Dendritic cell treated with granulocyte-macrophage colony-stimulating factor and Interleukin-4, amounts not matched to agents 40 ng/mL and 50 ng/mL, for 4 days (primary cell): ENCODE measurements around the gene THBS2.
"Not testable (repeated sequence)": the region's sequence is repeated elsewhere in the genome, so short reads cannot be mapped to it uniquely, and the experiment has no call there.

Experiments
- H3K27ac Mint-ChIP-seq: one replicate; pipeline ENCODE4 v1.8.0; 2022; ENCODE audit warnings: mild to moderate bottlenecking, mixed read lengths
- H3K27me3 Mint-ChIP-seq: one replicate; pipeline ENCODE4 v1.8.0; 2022; ENCODE audit warnings: mild to moderate bottlenecking, mixed read lengths
- H3K36me3 Mint-ChIP-seq: one replicate; pipeline ENCODE4 v1.8.0; 2022; ENCODE audit warnings: low read depth, mixed read lengths
- H3K4me1 Mint-ChIP-seq: one replicate; pipeline ENCODE4 v1.8.0; 2022; ENCODE audit warnings: low read depth, mixed read lengths
- H3K4me3 Mint-ChIP-seq: one replicate; pipeline ENCODE4 v1.8.0; 2022; ENCODE audit warnings: mild to moderate bottlenecking, moderate library complexity, mixed read lengths
- H3K9me3 Mint-ChIP-seq: one replicate; pipeline ENCODE4 v1.8.0; 2022; ENCODE audit warnings: mixed read lengths
- intact Hi-C: fragments of 100-400 bp; cut with micrococcal nuclease; formaldehyde crosslinking; loops from one replicate; pipeline ENCODE4 v1.15.0; 2022

The THBS2 gene

DNA sequence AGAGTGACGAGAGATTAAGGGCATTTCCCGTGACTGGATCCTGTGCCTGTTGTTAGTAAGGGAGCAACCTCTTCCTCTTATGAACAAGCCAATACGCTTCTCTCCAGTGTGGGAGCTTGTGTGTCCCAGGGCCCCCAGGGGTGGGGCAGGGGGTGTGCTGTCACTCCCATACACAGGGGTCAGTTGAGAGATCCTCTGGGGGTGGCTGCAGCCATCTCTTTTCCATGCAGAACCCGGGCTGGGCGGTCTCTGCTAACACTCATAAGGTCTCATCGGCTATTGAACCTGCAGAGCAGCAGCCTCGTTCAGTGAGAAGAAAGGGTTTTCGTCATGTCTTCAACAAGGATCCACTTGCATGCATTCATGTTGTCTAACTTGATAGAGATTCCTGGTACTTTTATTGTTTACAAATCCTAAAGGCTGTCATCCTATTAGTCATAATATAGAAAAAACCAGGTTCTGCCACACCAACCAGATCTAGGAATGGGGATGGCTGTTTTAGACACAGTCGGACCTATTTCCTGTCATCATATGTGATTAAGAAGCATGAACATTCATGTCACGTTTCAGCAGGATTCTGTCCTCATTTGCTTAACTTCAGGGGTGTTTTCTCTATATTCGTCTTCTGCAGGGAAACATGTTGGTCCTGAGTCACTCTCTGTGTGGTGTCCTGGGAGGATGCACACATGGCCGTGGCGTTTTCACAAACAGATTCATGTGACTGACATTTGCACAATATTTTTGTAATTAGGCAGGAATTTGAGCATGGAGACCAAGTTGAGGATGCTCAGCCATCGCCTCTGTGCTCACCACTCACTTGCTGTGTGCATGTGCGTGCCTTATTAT lies 13.3 kb upstream of the THBS2 start:
- Mint-ChIP-seq H3K4me3 (no peak overlapping the region), H3K4me1 (peaks cover 32% of the 10 kb centered on the region), H3K9me3 (no peaks in the 10 kb centered on the region), H3K36me3 (no peaks in the 10 kb centered on the region), H3K27ac (no peak overlapping the region), H3K27me3 (peaks cover 2% of the 10 kb centered on the region)
- intact Hi-C loops, result no loop called here

DNA sequence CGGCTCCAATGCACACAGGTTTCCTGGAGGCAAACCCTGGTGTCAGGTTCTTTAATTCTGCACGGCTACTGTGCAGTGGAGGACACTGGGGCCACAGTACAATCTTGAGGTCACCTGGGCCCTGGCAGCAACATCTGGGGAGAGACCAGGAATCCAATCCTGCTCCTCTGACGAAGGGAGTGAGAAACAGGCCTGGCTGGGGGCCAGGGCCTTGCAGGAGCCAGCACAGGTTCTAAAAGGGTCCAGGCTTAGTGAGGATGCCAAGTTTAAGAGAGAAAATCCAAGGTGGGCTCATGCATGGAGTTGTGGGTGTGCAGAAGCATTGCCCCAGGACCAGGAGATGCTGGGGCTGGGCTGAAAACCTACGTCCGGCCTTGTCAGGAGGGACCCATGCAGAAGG lies 12.6 kb upstream of the THBS2 start:
- H3K36me3 Mint-ChIP-seq, result no peaks in the 10 kb centered on the region
- no peak overlapping the region for H3K27ac Mint-ChIP-seq
- no peaks in the 10 kb centered on the region for H3K9me3 Mint-ChIP-seq
- intact Hi-C loops, result no loop called here
- H3K4me1 Mint-ChIP-seq, result peaks cover 32% of the 10 kb centered on the region
- peaks cover 2% of the 10 kb centered on the region for H3K27me3 Mint-ChIP-seq
- H3K4me3 Mint-ChIP-seq, result no peak overlapping the region

DNA sequence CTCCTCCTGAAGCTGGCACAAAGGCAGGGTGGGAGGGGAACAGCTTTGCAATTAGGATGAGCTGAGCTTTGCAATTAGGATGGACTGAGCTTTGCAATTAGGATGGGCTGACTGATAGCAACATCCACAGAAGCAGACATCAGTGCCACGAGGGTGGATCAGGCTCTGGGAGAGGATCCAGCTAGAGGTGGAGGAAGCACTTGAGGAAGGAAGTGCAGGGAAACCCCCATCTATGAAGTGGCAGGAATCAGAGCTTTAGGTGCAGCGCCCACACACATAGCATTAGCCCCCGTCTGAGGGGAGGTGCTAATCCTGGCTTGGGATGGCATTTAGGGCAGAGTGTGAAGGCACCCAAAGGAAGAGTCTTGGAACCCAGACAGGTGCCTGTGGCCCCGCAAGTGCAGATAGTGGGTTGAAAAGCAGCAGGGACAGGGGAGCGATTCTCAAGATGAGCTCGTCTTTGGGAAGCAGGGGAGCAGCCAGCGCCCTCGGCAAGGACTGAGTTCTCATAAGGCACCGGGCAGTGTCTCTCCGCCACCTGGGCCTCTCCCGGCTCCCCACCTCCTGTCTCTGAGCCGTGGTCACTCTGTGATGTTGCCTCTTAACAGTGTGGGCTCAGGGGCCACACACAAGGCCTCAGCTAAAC lies 12.0 kb upstream of the THBS2 start:
- H3K27me3 Mint-ChIP-seq, result peaks cover 2% of the 10 kb centered on the region
- H3K27ac Mint-ChIP-seq, result no peak overlapping the region
- no peak overlapping the region for H3K4me3 Mint-ChIP-seq
- H3K9me3 Mint-ChIP-seq, result no peaks in the 10 kb centered on the region
- intact Hi-C loops, result no loop called here
- no peaks in the 10 kb centered on the region for H3K36me3 Mint-ChIP-seq
- peaks cover 32% of the 10 kb centered on the region for H3K4me1 Mint-ChIP-seq

DNA sequence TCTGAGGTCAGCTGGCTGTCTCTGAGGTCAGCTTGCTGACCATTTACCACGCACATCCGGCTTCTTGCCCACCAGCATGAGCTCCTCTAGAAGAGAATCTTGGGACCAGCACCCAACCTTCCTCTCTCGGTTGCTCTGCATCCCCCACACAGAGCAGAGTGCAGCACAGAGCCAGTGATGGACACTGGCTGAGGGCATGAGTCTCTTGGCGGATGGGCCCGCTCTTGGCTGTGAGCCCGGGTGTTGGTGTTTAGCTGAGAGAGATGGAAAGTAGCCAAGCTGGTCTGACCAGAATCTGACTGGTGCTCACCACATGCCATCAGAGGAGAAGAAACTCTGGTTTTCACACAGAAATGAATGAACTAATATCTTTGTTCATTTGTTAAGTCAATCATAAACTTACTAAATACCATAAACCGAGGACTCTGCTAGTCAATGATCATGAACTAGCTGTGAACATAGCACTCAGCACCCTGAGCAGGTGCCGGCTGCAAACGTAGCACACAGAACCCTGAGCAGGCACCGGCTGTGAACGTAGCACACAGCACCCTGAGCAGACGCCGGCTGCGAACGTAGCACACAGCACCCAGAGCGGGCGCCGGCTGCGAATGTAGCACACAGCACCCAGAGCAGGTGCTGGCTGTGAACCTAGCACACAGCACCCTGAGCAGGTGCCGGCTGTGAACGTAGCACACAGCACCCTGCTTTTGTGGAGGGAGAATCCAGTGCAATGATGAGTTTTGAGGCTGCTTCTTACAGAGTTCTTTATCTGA lies 10.4 kb upstream of the THBS2 start:
- Mint-ChIP-seq H3K27ac (no peak overlapping the region), H3K4me1 (peaks cover 18% of the 10 kb centered on the region), H3K9me3 (no peaks in the 10 kb centered on the region), H3K4me3 (no peak overlapping the region), H3K36me3 (no peaks in the 10 kb centered on the region), H3K27me3 (peaks cover 2% of the 10 kb centered on the region)
- intact Hi-C loops, result no loop called here

DNA sequence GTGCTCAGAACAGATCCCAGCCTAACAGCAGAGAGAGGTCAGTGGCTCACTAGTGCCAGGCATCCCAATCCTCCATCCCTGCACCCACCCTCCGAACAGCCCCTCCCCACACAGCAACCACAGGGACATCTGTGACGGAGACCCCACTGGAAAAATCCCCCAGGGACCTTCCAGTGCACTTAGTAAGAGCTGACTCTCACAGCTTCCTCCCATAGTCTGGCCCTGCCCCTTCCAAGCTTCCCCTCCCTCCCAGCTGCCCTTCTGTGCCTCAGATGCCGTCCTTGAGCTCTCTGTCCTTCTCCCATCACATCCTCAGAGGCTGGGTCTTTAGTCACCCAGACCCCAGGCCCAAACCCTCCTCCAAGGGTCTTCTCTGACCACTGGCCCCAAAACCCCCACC lies 9.7 kb upstream of the THBS2 start:
- intact Hi-C loops, result no loop called here
- no peak overlapping the region for H3K27ac Mint-ChIP-seq
- H3K4me1 Mint-ChIP-seq, result peaks cover 13% of the 10 kb centered on the region
- peaks cover 2% of the 10 kb centered on the region for H3K27me3 Mint-ChIP-seq
- H3K4me3 Mint-ChIP-seq, result no peak overlapping the region
- no peaks in the 10 kb centered on the region for H3K9me3 Mint-ChIP-seq
- H3K36me3 Mint-ChIP-seq, result no peaks in the 10 kb centered on the region

DNA sequence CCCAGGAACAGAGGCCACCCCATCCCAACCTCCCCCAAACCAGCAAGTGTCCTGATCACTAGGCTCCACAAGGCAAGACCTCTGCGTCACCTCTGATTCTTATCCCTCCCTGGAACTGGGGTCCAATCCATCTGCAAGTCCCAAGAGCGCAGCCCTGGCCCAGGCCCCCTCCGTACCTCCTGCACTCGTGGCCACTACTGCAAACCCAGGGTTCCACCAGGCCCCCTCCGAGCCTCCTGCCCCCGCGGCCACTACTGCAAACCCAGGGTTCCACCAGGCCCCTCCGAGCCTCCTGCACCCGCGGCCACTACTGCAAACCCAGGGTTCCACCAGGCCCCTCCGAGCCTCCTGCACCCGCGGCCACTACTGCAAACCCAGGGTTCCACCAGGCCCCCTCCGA lies 9.0 kb upstream of the THBS2 start:
- H3K27me3 Mint-ChIP-seq, H3K4me3 Mint-ChIP-seq, H3K4me1 Mint-ChIP-seq, H3K27ac Mint-ChIP-seq, H3K9me3 Mint-ChIP-seq, H3K36me3 Mint-ChIP-seq, intact Hi-C loops: not testable (repeated sequence)

DNA sequence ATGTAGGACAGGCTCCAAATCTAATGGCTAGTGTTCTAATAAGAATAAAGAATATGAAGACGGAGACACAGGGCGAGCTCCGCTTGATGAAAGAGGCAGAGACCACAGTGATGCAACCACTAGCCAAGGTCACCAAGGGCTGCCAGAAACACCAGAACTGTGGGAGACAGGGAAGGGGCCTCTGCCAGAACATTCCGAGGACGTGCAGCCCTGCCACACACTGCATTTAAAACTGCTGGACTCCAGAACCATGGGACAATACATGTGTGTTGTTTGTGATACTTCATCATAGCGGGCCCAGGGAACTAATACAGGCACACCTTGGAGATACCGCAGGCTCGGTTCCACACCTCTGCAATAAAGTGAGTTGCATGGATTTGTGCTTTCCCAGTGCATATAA lies 2.9 kb upstream of the THBS2 start:
- Mint-ChIP-seq H3K4me1 (peaks cover 18% of the 10 kb centered on the region), H3K4me3 (no peak overlapping the region), H3K27me3 (peaks cover 48% of the 10 kb centered on the region), H3K36me3 (no peaks in the 10 kb centered on the region), H3K9me3 (no peaks in the 10 kb centered on the region), H3K27ac (no peak overlapping the region)
- intact Hi-C loops, result no loop called here

DNA sequence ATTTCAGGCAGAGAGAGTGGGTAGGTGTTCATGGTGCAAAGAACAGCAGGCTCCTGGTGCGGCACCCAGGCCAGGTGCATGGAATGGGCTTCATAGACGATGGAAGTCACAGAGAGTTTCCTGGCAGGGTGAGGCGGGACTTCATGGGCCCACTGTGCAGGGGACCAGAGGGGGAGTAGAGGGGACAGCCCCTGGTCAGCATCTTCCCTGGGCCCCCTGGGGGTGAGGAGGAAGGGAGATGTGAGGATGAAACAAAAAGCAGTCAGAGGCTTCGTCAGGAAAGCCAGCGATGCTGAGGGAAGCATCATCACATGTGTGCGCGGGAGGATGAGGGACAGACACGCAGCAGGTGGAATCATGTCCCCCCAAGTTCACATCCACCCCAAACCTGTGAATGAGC lies 2.4 kb upstream of the THBS2 start:
- Mint-ChIP-seq H3K27me3 (peaks cover 51% of the 10 kb centered on the region), H3K4me1 (peaks cover 18% of the 10 kb centered on the region), H3K9me3 (no peaks in the 10 kb centered on the region), H3K36me3 (no peaks in the 10 kb centered on the region), H3K27ac (no peak overlapping the region), H3K4me3 (no peak overlapping the region)
- intact Hi-C loops, result no loop called here

DNA sequence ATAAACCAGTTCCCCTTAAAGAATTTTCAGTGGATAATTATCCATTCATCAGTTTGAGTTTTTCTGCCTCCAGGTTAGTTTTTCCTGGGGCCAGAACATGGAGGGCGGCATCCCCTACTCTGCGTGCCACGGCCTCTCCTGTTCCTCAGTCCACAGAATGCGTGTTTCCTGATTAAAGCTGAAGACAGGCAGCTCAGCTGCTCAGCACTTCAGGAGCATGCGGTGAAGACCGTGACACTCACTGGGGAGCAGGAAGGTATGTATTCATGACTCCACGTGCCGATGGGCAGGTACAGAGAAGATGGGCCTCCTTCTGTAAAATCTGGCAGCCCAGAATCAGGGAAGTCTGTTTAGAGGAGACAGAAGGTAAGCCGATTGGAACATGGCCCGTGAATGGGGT lies 2.0 kb upstream of the THBS2 start:
- Mint-ChIP-seq H3K27me3 (peaks cover 53% of the 10 kb centered on the region), H3K27ac (no peak overlapping the region), H3K9me3 (no peaks in the 10 kb centered on the region), H3K4me1 (peaks cover 18% of the 10 kb centered on the region), H3K4me3 (no peak overlapping the region), H3K36me3 (no peaks in the 10 kb centered on the region)
- intact Hi-C loops, result no loop called here

DNA sequence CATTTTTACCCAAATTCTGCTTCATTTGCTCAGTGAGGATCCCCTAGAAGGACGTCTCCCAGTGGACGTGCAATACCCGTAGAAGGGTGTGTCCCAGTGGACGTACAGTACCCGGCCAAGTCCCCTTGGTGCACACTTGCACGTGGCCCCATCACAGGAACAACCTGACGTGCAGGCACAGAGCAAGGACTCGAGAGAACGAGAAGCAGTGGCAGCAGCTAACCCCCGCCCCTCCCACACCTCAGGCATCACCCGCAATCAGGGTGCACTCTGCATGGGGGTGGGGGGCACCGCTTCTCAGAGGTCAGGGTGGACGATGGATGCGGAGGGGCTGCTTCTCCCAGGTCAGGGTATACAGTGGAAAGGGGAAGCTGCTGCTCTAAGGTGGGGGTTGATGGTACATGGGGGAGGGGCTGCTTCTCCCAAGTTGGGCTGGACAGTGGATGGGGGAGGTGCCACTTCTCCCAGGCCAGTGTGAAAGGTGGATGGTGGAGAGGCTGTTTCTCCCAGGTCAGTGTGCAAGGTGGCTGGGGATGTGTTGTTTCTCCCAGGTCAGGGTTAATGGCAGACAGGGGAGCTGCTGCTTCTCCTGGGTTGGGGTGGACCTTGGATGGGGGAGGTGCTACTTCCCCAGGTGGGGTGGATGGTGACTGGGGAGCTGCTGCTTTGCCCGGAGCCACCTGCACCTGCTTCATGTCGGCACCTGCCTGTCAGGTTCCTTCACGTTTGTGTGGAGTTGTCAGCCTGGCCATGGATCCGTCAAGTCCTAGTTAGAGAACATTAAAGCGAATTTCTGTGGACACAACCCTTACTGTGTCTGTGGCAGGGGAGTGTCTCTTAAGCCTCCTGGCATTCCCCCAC lies 1.0 kb upstream of the THBS2 start:
- no peaks in the 10 kb centered on the region for H3K9me3 Mint-ChIP-seq
- intact Hi-C loops, result no loop called here
- peaks cover 57% of the 10 kb centered on the region for H3K27me3 Mint-ChIP-seq
- H3K36me3 Mint-ChIP-seq, result no peaks in the 10 kb centered on the region
- no peak overlapping the region for H3K4me3 Mint-ChIP-seq
- peaks cover 18% of the 10 kb centered on the region for H3K4me1 Mint-ChIP-seq
- H3K27ac Mint-ChIP-seq, result no peak overlapping the region

DNA sequence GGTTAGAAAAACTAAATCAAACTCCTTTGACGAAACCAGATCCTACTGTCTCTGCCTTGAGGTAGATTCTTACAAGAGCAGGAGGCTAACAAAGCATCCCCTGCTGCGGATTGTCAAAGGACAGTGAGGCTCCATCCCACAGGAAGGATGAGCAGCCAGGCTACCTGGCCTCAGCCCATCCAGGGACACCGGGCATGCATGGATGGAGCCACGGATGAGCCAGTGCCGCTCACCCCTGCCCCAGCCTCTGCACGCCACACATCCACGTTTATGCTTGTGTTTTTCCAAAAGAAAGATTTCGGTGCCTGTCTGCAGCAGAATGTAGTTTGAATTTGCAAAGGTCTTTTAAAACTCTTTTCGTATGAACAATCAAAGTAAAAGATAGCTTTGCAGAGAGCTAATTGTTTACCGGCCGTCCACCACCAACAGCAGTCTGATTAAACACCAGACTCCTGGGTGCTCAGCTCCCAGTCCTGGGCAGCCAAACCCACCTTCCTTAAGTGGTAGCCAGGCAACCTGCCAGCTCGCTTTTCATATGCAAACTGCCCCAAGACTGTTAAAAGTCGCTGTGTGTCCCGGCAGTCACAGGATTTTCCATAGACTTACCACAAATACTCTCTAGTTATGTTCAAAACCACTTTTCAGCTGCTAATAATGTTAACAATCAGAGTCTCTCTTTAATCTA lies 999 bp downstream of the THBS2 start:
- Mint-ChIP-seq H3K4me1 (peaks cover 18% of the 10 kb centered on the region), H3K36me3 (no peaks in the 10 kb centered on the region), H3K9me3 (peaks cover 15% of the 10 kb centered on the region), H3K4me3 (no peak overlapping the region), H3K27me3 (peaks cover 60% of the 10 kb centered on the region), H3K27ac (no peak overlapping the region)
- intact Hi-C loops, result no loop called here

DNA sequence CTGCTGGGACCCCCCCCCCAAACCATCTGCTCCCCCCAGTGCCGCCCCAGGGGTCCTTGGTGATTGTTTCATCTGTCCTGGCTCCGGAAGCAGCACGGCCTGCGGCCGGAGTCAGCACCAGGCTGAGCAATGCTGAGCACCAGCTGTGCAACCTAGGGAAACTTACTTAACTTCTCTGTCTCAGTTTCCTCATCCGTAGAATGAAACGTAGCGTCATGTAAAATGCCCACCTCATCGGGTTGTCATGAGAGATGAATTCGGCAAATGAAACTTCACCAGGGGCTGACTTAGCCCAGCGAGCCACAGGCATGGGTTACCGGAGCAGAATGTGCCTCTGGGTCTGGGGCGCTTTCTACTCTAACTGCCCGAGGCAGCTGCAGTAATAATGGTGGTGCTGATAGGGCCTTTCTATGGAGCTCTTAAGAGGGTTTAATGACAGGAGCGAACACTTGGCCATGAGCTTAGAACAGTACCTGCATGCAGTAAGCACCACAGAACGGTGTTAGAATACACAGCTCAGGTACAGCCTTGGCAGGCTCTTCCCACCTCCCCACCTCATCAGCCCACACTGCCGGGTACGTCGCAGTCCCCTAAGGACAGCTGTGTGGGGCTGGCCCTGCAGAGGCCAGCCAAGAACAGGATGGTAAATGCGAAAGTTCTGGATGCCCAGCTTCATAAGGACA lies 1.7 kb downstream of the THBS2 start:
- no peak overlapping the region for H3K27ac Mint-ChIP-seq
- H3K4me1 Mint-ChIP-seq, result peaks cover 18% of the 10 kb centered on the region
- H3K27me3 Mint-ChIP-seq, result peaks cover 56% of the 10 kb centered on the region
- H3K9me3 Mint-ChIP-seq, result peaks cover 17% of the 10 kb centered on the region
- intact Hi-C loops, result no loop called here
- H3K36me3 Mint-ChIP-seq, result no peaks in the 10 kb centered on the region
- no peak overlapping the region for H3K4me3 Mint-ChIP-seq

DNA sequence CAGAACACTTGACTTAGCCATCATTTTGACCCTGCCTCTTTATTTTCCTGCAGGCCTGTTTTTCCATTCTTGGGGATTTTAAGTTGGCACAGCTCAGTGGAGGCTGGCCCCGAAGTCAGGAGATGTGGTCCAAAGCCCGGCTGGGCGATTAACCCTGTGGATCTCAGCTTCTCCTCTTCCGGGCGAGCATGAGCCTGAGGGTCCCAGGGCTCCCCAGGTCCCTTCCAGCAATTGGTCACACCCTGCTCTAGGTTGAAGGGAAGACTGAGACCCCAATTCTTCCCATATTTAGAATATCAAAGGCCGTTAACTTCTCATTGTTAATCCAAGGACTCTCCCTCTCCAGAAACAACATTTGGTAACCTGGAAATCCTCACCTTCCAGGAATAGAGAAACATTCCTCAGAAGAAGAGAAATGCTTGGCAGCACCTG lies 2.3 kb downstream of the THBS2 start:
- peaks cover 55% of the 10 kb centered on the region for H3K27me3 Mint-ChIP-seq
- H3K4me3 Mint-ChIP-seq, result no peak overlapping the region
- H3K9me3 Mint-ChIP-seq, result peaks cover 17% of the 10 kb centered on the region
- H3K27ac Mint-ChIP-seq, result no peak overlapping the region
- H3K4me1 Mint-ChIP-seq, result peaks cover 18% of the 10 kb centered on the region
- intact Hi-C loops, result no loop called here
- no peaks in the 10 kb centered on the region for H3K36me3 Mint-ChIP-seq
